Duodenal mucosa (tissue), 2 donors: ENCODE measurements around the gene ABCC10.
A peak's percentile ranks its signal among the peaks of the same experiment; 100 is the strongest.
"Not testable (repeated sequence)": the region's sequence is repeated elsewhere in the genome, so short reads cannot be mapped to it uniquely, and the experiment has no call there.

Source experiments
- H3K27ac ChIP-seq: one replicate; pipeline ENCODE4 v1.7.0; 2013; ENCODE audit warnings: low read depth, low read length
- H3K27me3 ChIP-seq, 2 donors: one replicate each; pipeline ENCODE4 v1.7.0; 2013; ENCODE audit warnings: low read length in 2 of 2, control low read depth in 1 of 2; ENCODE audit not compliant: insufficient read depth in 2 of 2, control insufficient read depth in 1 of 2
- H3K36me3 ChIP-seq, 2 donors: one replicate each; pipeline ENCODE4 v1.7.0; 2013; ENCODE audit warnings: low read length in 2 of 2, control low read depth in 1 of 2; ENCODE audit not compliant: insufficient read depth in 2 of 2, control insufficient read depth in 1 of 2
- H3K4me1 ChIP-seq, 2 donors: one replicate each; pipeline ENCODE4 v1.7.0; 2013; ENCODE audit warnings: low read length in 2 of 2, control low read depth in 1 of 2; ENCODE audit not compliant: insufficient read depth in 2 of 2, control insufficient read depth in 1 of 2
- H3K4me3 ChIP-seq, 2 donors: one replicate each; pipeline ENCODE4 v1.7.0; 2013; ENCODE audit warnings: low read length in 2 of 2, low read depth in 1 of 2
- H3K9ac ChIP-seq, 2 donors: one replicate each; pipeline ENCODE4 v1.7.0; 2013; ENCODE audit warnings: low read length in 2 of 2, low read depth in 1 of 2
- H3K9me3 ChIP-seq, 2 donors: one replicate each; pipeline ENCODE4 v1.7.0; 2013; ENCODE audit warnings: low read length in 2 of 2, control low read depth in 1 of 2; ENCODE audit not compliant: control insufficient read depth in 1 of 2

Gene ABCC10

DNA sequence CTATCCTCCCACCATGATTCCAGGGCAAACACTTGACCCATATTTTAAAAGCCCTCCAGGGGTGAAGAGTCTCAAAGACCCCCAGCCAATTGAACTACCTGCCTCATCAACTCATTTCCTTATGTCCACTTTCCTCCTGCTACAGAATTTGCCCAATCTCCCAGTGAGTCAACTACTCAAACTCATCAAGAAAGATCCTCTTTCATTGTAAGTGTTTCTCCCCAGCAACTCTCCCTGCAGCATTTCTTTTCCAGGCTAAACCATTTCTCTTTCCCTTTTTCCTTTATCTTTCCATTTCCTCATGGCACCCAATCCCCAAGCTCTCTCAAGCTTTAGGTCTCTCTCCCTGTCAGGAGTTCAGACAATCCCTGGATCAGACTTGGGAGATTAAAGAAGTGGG, 26.5 kb downstream of the ABCC10 start:
- H3K27ac ChIP-seq, result no peak overlapping the region
- H3K36me3 ChIP-seq, result peaks cover 15 to 38% of the 10 kb centered on the region in 2 donors
- H3K27me3 ChIP-seq, result peaks cover 7 to 14% of the 10 kb centered on the region in 2 donors
- peaks cover 4 to 6% of the 10 kb centered on the region in 2 donors for H3K4me1 ChIP-seq
- no peak overlapping the region for H3K4me3 ChIP-seq
- no peaks in the 10 kb centered on the region for H3K9me3 ChIP-seq
- no peak overlapping the region for H3K9ac ChIP-seq

DNA sequence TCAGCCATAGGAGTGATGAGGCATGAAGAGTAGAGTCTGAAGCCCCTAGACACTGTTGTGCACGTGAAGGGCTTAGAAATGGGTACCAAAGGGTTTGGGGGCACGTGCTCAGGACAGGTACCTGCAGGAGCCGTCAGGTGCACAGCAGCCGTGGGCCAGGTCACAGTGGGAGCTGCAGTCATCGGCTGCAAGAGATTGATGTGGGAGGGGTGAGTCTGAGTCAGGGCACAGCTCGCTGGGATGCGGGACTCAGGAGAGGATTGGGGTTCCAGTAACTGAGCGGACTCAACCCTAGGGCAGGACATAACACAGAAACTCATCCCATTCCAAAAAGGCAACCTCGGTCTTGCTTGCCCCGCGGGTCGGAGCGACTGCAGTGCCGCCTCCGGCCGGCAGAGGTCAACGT, 27.0 kb downstream of the ABCC10 start:
- no peak overlapping the region for H3K9ac ChIP-seq

GRCh38 chr6:43454696-43455530, 27.6 kb downstream of the ABCC10 start:
- Histone ChIP-seq H3K9ac (no peak overlapping the region), H3K4me3 (peak overlapping the region; percentile 62 to 69), H3K4me1 (peaks cover 4 to 6% of the 10 kb centered on the region in 2 donors), H3K27me3 (peaks cover 7 to 14% of the 10 kb centered on the region in 2 donors), H3K27ac (no peak overlapping the region), H3K36me3 (peaks cover 14 to 27% of the 10 kb centered on the region in 2 donors), H3K9me3 (no peaks in the 10 kb centered on the region)

More for the DNA sequence above, 27.0 kb downstream of the ABCC10 start:
- peaks cover 4 to 6% of the 10 kb centered on the region in 2 donors for H3K4me1 ChIP-seq
- H3K9me3 ChIP-seq, result no peaks in the 10 kb centered on the region
- H3K36me3 ChIP-seq, result peaks cover 15 to 33% of the 10 kb centered on the region in 2 donors
- H3K27ac ChIP-seq, result no peak overlapping the region
- H3K4me3 ChIP-seq, result peak overlapping the region; percentile 62 to 69
- peaks cover 7 to 14% of the 10 kb centered on the region in 2 donors for H3K27me3 ChIP-seq

DNA sequence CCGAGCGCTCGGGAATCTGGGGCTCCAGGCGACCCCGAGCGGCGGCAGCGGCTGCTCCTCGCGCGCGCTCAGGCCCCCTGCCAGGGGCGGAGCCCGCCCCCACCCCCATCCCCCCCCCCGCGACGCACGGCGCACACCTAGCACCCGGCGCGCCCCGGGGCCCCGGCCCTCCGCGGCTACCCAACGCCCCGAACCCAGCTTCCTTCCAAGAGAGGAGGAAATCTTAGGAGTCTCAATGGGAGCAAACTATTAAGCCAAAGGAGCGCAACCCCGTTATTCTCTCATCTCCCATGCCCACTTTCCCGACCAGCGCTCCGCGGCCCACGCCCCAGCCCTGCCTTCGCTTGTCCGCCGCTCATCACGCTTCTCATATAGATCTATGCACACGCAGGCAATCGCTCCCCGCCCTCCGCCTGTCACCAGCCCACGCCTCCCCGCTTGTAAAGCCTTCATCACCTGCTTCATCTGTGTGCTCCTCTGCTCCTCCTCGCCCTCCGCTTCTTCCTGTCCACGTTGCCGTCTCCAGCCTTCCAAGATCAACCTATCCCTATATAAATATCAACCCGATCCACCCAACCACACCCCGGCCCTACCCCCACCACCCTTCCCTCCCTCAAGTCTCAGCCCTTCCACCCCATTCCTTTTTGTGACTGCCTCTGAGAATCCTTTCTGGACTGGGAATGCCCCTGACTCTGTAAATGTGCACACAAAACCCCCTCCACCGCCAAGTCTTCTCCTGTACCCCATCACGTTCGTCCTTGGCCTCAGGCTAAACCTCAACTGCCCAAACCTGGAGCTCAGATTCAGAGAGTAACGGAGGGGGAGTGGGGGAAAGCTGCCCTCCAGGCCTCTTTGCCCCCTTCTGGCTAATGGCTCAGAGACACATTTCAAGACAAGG, 28.4 kb downstream of the ABCC10 start, which contains the start of gene DLK2:
DLK2 (minus strand) TSS at position 18 of the 898 bp plus-strand sequence. CDS start 723 bp downstream, outside the sequence.
- H3K27me3 ChIP-seq, result peaks cover 7 to 14% of the 10 kb centered on the region in 2 donors
- peak within 1 kb of the TSS; percentile 62 to 69 for H3K4me3 ChIP-seq
- no peak within 1 kb of the TSS for H3K27ac ChIP-seq
- peaks cover 11 to 18% of the 10 kb centered on the region in 2 donors for H3K36me3 ChIP-seq
- H3K9me3 ChIP-seq, result no peaks in the 10 kb centered on the region
- peaks cover 4 to 6% of the 10 kb centered on the region in 2 donors for H3K4me1 ChIP-seq
- H3K9ac ChIP-seq, result no peak within 1 kb of the TSS

GRCh38 chr6:43457643-43458042, 30.3 kb downstream of the ABCC10 start:
- Histone ChIP-seq H3K4me1 (peaks cover 4 to 6% of the 10 kb centered on the region in 2 donors), H3K27me3 (peaks cover 15 to 20% of the 10 kb centered on the region in 2 donors), H3K27ac (no peak overlapping the region), H3K9ac (no peak overlapping the region), H3K36me3 (peaks cover 0 to 5% of the 10 kb centered on the region in 2 donors), H3K9me3 (no peaks in the 10 kb centered on the region), H3K4me3 (no peak overlapping the region)

DNA sequence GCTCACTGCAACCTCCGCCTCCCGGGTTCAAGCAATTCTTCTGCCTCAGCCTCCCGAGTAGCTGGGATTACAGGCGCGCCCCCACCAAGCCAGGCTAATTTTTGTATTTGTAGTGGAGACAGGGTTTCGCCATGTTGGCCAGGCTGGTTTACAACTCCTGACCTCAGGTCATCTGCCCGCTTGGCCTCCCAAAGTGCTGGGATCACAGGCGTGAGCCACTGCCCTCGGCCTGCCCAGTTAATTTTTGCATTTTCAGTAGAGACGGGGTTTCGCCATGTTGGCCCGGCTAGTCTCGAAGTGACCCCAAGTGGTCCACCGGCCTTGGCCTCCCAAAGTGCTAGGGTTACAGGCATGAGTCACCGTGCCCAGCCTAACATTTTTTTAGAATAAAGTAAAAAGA, 30.8 kb downstream of the ABCC10 start:
- not testable (repeated sequence) for H3K9me3 ChIP-seq, H3K4me1 ChIP-seq, H3K4me3 ChIP-seq, H3K36me3 ChIP-seq, H3K27ac ChIP-seq, H3K9ac ChIP-seq
- peaks cover 17 to 20% of the 10 kb centered on the region in 2 donors for H3K27me3 ChIP-seq

- peaks cover 20 to 21% of the 10 kb centered on the region in 2 donors for H3K27me3 ChIP-seq
These were observed 32.2 kb downstream of the ABCC10 start for GRCh38 chr6:43459535-43459934.

DNA sequence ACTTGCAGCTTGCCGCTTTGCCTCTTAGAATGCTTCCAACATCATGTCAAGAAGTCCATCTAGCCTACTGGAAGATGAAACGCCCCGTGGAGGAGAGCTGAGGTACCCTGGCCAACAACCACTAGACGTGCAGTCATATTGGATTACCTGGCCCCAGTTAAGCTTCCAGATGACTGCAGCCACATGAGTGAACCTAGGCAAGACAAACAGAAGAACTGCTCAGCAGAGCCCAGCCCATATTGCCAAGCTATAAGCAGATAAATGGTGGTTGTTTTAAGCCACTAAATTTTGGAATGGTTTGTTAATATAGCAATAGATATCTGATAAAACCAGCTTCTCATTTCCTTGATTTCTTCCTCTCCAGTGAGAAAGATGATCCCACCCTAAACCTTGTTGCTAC, 32.7 kb downstream of the ABCC10 start:
- H3K36me3 ChIP-seq, result no peaks in the 10 kb centered on the region

More at GRCh38 chr6:43459535-43459934, 32.2 kb downstream of the ABCC10 start:
- Histone ChIP-seq H3K36me3 (no peaks in the 10 kb centered on the region), H3K4me3 (no peak overlapping the region), H3K27ac (no peak overlapping the region), H3K9ac (no peak overlapping the region), H3K4me1 (peaks cover under 1 to 6% of the 10 kb centered on the region in 2 donors), H3K9me3 (no peaks in the 10 kb centered on the region)

DNA sequence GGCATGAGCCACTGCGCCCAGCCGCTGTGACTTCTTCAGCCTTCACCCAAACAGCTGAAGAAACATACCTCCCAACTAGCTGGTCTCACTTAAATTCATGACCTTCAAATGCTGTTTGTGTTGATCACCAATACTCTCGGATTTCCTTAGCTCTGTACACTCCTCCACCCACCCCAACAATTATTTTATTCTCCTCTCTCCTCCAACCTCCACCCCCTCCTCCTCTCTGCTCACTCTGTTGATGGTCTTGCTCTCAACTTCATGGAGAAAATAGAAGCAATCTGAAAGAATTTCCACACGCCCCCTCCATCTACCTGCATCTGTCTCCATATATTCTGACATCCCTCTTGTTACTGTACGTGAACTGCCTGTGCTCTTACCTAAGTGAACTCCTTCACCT, 34.6 kb downstream of the ABCC10 start:
- Histone ChIP-seq H3K27ac (no peak overlapping the region), H3K9me3 (no peaks in the 10 kb centered on the region), H3K36me3 (no peaks in the 10 kb centered on the region), H3K4me1 (no peaks in the 10 kb centered on the region), H3K4me3 (no peak overlapping the region), H3K27me3 (peaks cover 6 to 14% of the 10 kb centered on the region in 2 donors), H3K9ac (no peak overlapping the region)

More for the DNA sequence above, 32.7 kb downstream of the ABCC10 start:
- peaks cover 20 to 21% of the 10 kb centered on the region in 2 donors for H3K27me3 ChIP-seq
- H3K9me3 ChIP-seq, result no peaks in the 10 kb centered on the region
- peaks cover 0 to 6% of the 10 kb centered on the region in 2 donors for H3K4me1 ChIP-seq
- H3K9ac ChIP-seq, result no peak overlapping the region
- H3K4me3 ChIP-seq, result no peak overlapping the region
- no peak overlapping the region for H3K27ac ChIP-seq
